ENCODE measurements around the gene PTBP3. TPM values are rescaled to one million over a fixed set of nuclear protein-coding genes. Genes with fewer than 3 reads are reported as not detected.

Gene PTBP3
- total and polyA plus RNA-seq, 2 of the 4 experiments (the other 2 are of a cell fraction), result 8.6 to 15.6 TPM

DNA sequence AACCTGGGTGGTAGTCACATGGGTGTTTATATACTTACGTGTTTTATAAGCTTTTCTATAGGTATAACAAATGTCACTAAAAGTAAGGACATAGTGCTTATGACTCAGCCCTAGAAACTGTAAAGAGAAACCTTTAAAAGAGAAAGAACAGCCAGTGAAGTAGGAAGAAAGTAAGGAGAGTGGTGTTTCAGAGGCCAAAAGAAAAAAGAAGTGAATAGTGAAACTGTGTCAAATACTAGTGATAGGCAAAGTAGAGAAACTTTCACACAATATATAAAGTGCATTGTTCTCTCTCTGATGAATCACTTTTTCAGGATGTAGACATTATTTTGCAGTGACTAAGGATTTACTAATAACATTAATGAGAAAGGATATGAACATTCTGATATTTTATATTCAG lies 84.1 kb downstream of the PTBP3 start:
- ChIA-PET POLR2A (ENCODE audit: unreplicated experiment) (no interaction called here), CTCF (interaction anchor here (0.7 to 1.0 kb wide), 2 partner anchors 65 to 130 kb away, joined by 3 to 7 read pairs; partner anchors contain the start of gene HSDL2)
- H3K4me1 ChIP-seq (ENCODE audit: control insufficient read depth, insufficient read depth, low read length), result peaks cover 3% of the 10 kb centered on the region; the same call in 1 of the 2 replicates
- H3K14ac ChIP-seq (replicated peaks; ENCODE audit: low read depth, low read length), result no peak overlapping the region
- peaks cover 32 to 40% of the 10 kb centered on the region in 2 experiments for H3K79me1 ChIP-seq (ENCODE audit: low read depth in 1 of 2, low read length in 2 of 2)
- H3K36me3 ChIP-seq (ENCODE audit: control insufficient read depth, insufficient read depth, low read length), result peaks cover under 1% of the 10 kb centered on the region; the same call in 1 of the 2 replicates
- H3K4me2 ChIP-seq (ENCODE audit: low read depth, low read length), result peak overlapping the region; percentile 79
- H2BK15ac ChIP-seq (ENCODE audit: low read depth, low read length), result no peak overlapping the region
- no peaks in the 10 kb centered on the region for H4K20me1 ChIP-seq (ENCODE audit: insufficient read depth, low read length)
- no peak for TF ChIP-seq RFX5 (IDR thresholded peaks at IDR 0.05; ENCODE audit: low read depth, low read length)
- no peak for TF ChIP-seq MXI1 (IDR thresholded peaks at IDR 0.05; ENCODE audit: borderline replicate concordance, low read depth, low read length)
- no peak for TF ChIP-seq SMC3 (IDR thresholded peaks at IDR 0.05; ENCODE audit: low read depth, low read length)
- TF ChIP-seq BHLHE40 (IDR thresholded peaks at IDR 0.05; ENCODE audit: low read depth, low read length), result no peak
- TF ChIP-seq, protein P1, sequence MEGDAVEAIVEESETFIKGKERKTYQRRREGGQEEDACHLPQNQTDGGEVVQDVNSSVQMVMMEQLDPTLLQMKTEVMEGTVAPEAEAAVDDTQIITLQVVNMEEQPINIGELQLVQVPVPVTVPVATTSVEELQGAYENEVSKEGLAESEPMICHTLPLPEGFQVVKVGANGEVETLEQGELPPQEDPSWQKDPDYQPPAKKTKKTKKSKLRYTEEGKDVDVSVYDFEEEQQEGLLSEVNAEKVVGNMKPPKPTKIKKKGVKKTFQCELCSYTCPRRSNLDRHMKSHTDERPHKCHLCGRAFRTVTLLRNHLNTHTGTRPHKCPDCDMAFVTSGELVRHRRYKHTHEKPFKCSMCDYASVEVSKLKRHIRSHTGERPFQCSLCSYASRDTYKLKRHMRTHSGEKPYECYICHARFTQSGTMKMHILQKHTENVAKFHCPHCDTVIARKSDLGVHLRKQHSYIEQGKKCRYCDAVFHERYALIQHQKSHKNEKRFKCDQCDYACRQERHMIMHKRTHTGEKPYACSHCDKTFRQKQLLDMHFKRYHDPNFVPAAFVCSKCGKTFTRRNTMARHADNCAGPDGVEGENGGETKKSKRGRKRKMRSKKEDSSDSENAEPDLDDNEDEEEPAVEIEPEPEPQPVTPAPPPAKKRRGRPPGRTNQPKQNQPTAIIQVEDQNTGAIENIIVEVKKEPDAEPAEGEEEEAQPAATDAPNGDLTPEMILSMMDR (conservative IDR thresholded peaks at IDR 0.05; ENCODE audit: low read depth, low read length), result no peak
- no peak for TF ChIP-seq MAFK (IDR thresholded peaks at IDR 0.05; ENCODE audit: low read depth, low read length)
- TF ChIP-seq, protein P2, sequence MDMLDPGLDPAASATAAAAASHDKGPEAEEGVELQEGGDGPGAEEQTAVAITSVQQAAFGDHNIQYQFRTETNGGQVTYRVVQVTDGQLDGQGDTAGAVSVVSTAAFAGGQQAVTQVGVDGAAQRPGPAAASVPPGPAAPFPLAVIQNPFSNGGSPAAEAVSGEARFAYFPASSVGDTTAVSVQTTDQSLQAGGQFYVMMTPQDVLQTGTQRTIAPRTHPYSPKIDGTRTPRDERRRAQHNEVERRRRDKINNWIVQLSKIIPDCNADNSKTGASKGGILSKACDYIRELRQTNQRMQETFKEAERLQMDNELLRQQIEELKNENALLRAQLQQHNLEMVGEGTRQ (IDR thresholded peaks at IDR 0.05; ENCODE audit: low read depth, low read length), result no peak
- TF ChIP-seq NFE2L2 (IDR thresholded peaks at IDR 0.05; ENCODE audit: low read depth, low read length), result no peak
- TF ChIP-seq RAD21 (IDR thresholded peaks at IDR 0.05; ENCODE audit: low read length), result no peak
- TF ChIP-seq FOS (IDR thresholded peaks at IDR 0.05; ENCODE audit: low read depth, low read length), result no peak
- TF ChIP-seq POLR2A (IDR thresholded peaks at IDR 0.05; ENCODE audit: low read depth, low read length), result no peak
- H3K9me1 ChIP-seq (ENCODE audit: insufficient read depth, low read length), result peaks cover 2% of the 10 kb centered on the region
- no peak overlapping the region for H4K5ac ChIP-seq (ENCODE audit: low read depth, low read length)
- no peaks in the 10 kb centered on the region for H3K27me3 ChIP-seq (ENCODE audit: control insufficient read depth, insufficient read depth, low read length)
- H3K23ac ChIP-seq (ENCODE audit: low read depth, low read length), result no peak overlapping the region
- H2AK9ac ChIP-seq (replicated peaks; ENCODE audit: low read depth, low read length, poor library complexity), result no peak overlapping the region
- no peak overlapping the region for H2AK5ac ChIP-seq (ENCODE audit: low read depth, low read length)
- H4K91ac ChIP-seq (ENCODE audit: insufficient read depth, low read depth, low read length), result no peak overlapping the region
- in situ Hi-C loops (cut with MboI; ENCODE audit: low sequenced_read_pairs), result no loop called here
- no peak overlapping the region for H2AFZ ChIP-seq (replicated peaks; ENCODE audit: low read length, poor library complexity)
- H3K18ac ChIP-seq (ENCODE audit: low read depth, low read length), result no peak overlapping the region; the same call in 1 of the 2 replicates
- DNase-seq (peak; percentile 39), ATAC-seq (ENCODE audit: low read depth) (peak; percentile 59)
- dilution Hi-C loops (cut with HindIII; ENCODE audit: low sequenced_read_pairs, unreplicated experiment), result no loop called here
- intact Hi-C loops (cut with micrococcal nuclease), result no loop called here
- H2BK120ac ChIP-seq (ENCODE audit: low read depth, low read length), result no peak overlapping the region
- no peak overlapping the region; the same call in 1 of the 2 replicates for H3K27ac ChIP-seq (ENCODE audit: insufficient read depth, low read length)
- peak overlapping the region; percentile 46 for H2BK5ac ChIP-seq (ENCODE audit: low read depth, low read length, poor library complexity, severe bottlenecking)
- H3K9ac ChIP-seq (ENCODE audit: low read depth, low read length), result no peak overlapping the region
- no peak overlapping the region for H2BK20ac ChIP-seq (ENCODE audit: low read depth, low read length)
- no peak overlapping the region for H3K4me3 ChIP-seq (ENCODE audit: insufficient read depth, low read depth, low read length)
- no peak overlapping the region for H3K56ac ChIP-seq (ENCODE audit: extremely low read depth, insufficient read depth, low read length)
- H3K9me3 ChIP-seq (ENCODE audit: control insufficient read depth, insufficient read depth, low read length), result no peaks in the 10 kb centered on the region
- no peak overlapping the region for H4K8ac ChIP-seq (ENCODE audit: low read depth in 2 of 2, low read length in 2 of 2)
- WGBS, 2 experiments (ENCODE audit: extremely low coverage in 2 of 2, insufficient read length in 1 of 2), result no CpG with 5 or more reads among the region's 1 CpG
- no peak overlapping the region for H3K4ac ChIP-seq (ENCODE audit: low read depth, low read length)
- no TSS peak for BruUV-seq (replicated peaks)

Measured in IMR-90 (cell line).